HG02981 (cell line): ENCODE data around the gene PIP4K2B.
A peak's percentile ranks its signal among the peaks of the same experiment; 100 is the strongest.

Source experiments
- ATAC-seq: cut with Tn5 transposase; IDR thresholded peaks from one replicate; pipeline ENCODE4 v1.9.1; 2021; ENCODE audit warnings: mild to moderate bottlenecking, moderate library complexity; ENCODE audit not compliant: unreplicated experiment

The PIP4K2B gene

DNA sequence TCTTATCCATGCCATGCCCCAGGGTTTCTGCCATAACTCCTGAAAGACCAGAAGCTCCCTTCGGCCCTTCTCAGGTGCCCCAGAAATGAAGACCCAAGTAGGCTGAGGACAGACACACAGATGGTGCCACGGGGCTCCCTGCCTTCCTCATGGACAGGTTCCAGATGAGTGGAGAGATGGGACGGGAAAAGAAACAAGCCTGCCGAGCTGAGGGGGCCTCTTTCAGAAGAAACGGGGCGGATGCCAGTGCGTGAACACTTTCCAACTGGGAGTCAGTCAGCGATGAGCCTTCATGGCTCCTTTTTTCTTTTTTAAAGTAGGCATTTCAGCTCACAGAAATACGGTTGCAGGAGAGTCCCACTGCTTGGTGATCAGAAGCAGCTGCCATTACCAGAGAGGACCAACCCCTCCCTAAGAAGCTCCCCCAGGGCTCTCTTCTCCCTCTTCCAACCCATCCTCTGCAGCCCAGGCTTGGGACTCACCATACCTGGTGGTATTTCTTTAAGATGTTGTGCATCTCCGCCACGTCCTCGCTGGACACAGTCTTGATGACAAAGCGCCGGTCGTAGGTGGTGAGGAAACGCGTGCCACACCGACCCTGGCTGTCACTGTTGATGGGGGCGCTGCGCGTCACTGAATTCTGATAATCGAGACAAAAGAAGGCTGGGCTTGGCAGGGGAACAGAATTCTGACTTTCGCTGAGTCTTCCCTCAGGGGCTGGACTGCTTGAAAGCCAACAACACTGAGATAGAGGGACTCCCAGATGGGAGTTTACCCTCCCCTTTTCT is 19.2 kb downstream of the PIP4K2B start:
- no peak for ATAC-seq

DNA sequence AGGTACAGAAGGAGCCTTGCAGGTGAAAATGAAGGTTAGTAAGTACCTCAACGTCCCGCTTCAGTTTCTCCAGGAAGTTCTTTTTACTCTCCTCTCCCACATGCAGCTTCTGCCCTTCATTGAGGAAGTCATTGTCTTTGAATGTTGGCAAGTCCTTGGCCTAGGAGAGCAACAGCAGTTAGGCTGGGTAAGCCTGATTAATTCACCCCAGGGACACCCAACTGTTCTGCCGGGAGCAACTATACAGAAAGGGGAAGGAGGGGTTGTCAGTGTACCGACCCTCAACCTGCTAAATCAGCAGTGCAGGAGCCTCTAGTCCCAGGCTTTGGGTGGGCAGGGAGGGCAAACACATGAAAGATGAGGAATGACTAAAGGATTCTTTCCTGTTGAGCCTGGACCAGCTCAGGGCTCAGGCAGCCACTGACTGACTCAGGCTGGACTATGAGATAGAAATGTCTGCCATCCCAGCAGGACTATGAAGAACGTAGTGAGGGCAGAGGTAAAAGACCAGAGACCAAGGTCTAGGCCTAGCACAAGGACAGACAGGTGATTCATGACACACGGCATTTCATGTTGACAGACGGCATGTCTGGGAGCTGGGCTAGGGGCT is 21.6 kb downstream of the PIP4K2B start:
- no peak for ATAC-seq

DNA sequence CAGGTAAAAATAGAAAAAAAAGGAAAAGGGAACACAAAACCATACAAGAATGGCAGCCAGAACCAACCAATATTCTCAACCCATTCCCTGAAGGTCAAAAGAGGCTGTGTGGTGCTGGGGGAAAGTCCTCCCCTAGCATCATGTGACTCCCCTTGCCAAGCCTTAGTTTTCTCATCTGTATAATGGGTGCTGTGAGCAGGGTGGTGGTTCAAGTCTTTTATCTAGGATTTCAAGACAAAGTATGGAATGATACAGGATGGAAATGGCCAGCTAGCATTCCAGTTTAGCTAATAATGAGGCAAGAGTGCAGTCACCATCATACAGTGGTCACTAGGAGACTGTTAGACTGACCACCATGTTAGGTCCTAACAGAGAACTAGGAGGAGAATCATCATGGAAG is 26.1 kb downstream of the PIP4K2B start:
- ATAC-seq, result no peak

- ATAC-seq, result no peak
These were observed 30.9 kb downstream of the PIP4K2B start for GRCh38 chr17:38768417-38768816.

DNA sequence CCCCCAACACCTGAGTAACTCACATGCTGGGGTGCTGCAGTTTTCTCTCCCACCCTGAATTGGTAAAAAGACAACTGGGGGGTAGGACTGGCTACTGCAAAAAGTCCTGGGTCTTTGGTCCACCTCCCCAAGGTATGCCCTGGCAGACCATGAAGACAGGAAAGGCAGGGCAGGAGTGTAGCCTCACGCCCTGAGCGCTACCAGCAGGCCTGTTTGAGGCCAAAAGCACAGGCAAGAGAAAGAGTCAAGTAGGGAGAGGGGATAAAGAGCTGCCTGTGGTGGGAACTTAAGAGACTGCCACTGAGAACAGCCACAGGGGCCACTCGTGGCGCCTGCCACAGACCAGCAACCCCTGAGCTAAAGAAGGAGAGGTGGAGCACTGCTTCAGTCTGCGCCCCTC is 33.0 kb downstream of the PIP4K2B start:
- no peak for ATAC-seq

DNA sequence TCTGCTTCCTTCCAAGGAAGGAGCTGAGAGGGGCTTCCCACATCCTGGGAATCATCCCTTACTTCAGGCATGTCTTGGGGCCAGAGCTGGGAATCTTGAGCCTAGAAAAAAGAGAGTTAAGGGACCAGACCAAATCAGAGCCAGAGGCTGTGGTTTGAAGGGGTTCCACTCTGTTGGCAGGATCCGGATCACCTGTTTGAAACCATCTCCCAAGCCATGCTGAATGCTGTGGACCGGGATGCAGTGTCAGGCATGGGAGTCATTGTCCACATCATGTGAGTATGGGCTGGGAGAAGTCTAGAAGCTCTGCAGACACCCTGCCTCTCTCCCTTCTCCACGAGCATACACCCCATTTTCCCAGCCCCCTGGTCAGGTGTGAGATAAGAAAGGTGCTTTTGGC is 37.1 kb downstream of the PIP4K2B start:
- ATAC-seq, result no peak

- no peak for ATAC-seq
These were observed 37.7 kb downstream of the PIP4K2B start for GRCh38 chr17:38761612-38762011.

GRCh38 chr17:38753071-38753506 is 46.3 kb downstream of the PIP4K2B start:
- no peak for ATAC-seq

- peak; percentile 78 for ATAC-seq
These were observed 46.9 kb downstream of the PIP4K2B start, which contains the start of gene PSMB3 for GRCh38 chr17:38752308-38753070. Gene PSMB3 (plus strand): TSS chr17:38752741. CDS start chr17:38752827, 86 bp downstream.

GRCh38 chr17:38751808-38752307 is 47.5 kb downstream of the PIP4K2B start:
- peak; percentile 16 for ATAC-seq

GRCh38 chr17:38751144-38751807 is 48.1 kb downstream of the PIP4K2B start:
- no peak for ATAC-seq

DNA sequence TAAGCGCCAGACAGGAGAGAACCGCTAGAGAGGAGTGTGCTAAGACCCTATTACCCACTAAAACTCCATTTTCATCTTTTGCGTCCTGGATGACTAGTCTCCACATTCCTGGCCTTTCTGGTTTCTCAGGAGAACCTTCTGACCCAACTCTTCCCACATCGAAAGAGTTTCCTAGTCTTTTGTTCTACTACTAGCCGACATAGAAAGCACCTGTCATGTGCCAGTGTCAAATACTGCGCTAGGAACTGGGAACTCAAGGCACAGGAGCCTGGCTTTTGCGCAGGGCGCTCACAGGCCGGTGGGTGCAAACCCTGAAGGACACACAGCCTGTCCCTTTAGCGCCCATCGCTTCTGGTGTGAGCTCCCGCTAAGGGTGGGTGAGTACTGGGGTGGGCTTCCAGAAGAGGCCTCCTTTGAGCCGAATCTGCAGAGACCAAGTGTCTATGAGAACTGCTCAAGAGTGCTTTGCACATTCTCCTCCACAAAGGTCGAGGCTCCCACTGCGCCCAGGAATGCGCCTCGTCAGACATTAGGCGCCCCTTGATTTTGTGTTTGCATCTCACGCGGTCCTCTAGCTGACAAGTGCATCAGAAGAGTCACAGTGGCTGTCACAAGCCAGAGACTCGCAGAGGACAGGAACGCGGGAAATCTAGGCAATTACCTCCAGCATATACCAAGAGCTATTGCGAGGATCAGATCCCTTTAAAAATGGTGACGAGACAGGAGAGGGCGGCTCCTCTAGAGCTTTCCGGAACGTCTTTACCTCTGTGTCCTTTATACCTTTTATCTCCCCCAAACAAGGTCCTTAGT is 48.8 kb downstream of the PIP4K2B start:
- no peak for ATAC-seq

DNA sequence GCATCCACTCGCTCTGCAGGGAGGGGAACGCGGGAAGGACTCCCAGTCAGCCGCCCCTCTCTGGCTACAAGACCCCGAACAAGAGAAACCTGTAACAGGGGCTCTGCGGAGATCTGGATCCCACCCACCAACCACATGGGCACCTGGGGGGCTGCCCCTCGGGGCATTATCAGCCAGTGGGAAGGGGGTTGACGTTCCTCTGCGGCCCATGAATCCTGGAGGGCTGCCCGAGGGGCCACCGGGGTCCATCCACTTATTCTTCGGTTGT is 49.4 kb downstream of the PIP4K2B start:
- no peak for ATAC-seq

DNA sequence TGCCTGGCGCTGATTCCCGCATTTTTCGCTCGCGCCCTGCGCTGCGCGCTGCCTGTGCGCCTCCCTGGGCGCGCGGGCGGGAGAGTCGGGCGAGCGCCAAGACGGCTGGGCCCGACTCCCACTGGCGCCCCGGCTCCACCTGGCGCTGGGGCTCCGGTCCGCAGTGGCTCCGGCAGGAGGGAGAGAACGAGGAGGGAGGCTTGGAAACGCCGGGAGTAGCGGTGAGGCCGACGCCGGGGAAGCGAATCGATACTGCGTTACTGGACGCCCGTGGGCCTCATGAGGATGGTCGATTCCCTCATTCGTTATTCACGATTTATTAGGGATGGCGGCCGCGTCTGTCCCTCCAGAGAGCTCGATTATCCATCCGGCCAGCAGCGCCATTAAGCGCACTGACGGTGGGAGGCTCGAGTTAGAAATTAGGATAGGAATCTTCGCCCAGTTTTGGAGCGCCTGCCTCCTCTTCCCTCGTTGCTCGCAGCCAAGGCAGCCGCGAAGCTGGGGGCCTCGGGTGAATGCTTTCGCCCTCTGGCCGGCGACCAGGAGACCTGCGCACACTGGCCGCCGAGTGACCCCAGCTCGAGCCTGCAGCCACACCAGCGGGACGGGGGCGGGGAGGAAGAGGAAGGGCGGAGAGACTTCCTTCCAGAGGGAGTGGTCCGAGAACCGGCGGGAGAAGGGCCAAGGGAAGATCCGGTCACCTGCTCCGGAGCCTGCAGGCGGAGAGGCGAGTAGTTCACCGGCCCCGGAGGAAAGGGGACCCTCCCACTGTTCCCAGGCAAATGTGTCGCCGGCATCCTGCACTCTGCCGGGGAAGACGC is 49.9 kb downstream of the PIP4K2B start:
- ATAC-seq, result no peak

- no peak for ATAC-seq
These were observed 50.5 kb downstream of the PIP4K2B start for GRCh38 chr17:38748892-38749222.

DNA sequence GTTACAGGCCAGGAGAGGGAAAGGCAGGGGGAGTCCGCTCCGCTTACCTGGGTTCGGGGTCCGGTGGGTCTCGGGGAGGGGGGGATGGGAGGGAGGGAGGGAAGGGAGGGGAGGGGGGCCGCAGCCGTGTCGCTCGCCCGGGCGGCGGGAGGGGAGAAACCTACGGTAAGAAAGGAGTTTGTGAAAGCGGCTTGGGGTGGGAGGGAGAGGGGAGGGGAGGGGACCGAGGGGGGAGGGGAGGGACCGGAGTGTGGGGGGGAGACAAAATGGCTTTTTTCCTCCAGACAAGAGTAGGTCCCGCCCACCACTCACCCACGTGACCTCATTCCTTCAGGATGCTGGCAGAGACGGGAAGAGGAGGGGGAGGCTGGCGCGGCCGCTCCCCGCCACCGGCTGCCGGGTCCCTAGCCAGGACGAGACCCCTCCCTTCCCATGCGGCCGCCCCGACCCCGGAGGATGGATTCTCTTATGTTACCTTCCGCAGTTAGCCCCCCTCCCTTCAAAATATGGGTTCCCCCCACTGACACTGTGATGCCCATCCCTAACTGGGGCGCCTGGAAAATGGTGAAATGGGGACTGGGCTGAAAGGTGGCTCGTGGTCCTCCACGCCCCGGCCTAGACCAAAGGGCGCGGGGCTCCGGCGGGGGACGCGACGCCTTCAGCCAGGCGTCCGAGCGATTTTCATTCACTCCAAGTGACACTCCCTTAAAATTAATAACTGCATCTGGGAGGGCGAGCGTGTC is 51.0 kb downstream of the PIP4K2B start, which contains the start of gene PCGF2:
PCGF2 (minus strand) TSS at position 188 of the 743 bp plus-strand sequence. CDS start 7,934 bp downstream, outside the sequence.
- ATAC-seq, result no peak

- ATAC-seq, result no peak
These were observed 51.8 kb downstream of the PIP4K2B start for GRCh38 chr17:38747463-38748148.

DNA sequence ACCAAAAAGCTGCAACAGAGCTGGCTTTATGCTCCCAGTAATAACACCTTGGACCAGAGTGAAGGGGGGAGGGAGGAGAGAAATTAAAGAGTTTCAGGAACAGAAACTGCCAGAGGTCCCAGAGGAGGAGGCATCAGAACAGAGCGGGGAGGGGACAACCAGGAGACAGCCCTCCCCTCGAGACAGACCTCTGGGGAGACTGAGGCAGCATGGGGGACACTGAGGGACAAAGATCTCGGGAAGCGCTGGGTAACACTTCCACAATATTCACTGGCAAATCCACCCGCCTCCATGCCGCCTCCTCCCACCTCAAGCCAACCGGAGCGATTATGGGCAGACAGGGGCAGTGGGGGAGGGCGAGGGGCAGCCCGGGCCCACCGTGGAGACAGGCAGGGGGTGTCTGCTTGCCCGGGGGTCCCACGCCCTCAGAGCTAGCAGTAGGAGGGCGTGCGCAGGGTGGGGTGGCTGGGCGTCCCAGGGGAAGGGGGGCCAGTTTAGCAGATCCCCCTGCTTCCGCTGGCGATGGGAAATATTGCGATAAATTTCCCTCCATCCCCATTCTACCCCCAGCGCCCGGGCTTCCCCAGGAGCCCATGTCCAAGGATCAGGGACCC is 52.4 kb downstream of the PIP4K2B start:
- no peak for ATAC-seq
